AG04449 (cell line): ENCODE measurements around the gene TSPAN11.
"Not testable (repeated sequence)": the region's sequence is repeated elsewhere in the genome, so short reads cannot be mapped to it uniquely, and the experiment has no call there.

ENCODE experiments used
- CTCF ChIA-PET: fragments of 350-600 bp; formaldehyde crosslinking; extraction: SDS; loops from one replicate; lab custom pipeline; 2021; ENCODE audit warnings: antibody characterized with exemption; lab: Yijun Ruan, JAX
- POLR2A ChIA-PET: fragments of 400-600, 350-600 bp; formaldehyde crosslinking; extraction: SDS; loops from one replicate; lab custom pipeline; 2020; ENCODE audit warnings: antibody characterized with exemption, inconsistent platforms; lab: Yijun Ruan, JAX
- DNase-seq: peaks from one replicate; pipeline ENCODE4 v3.0.0-alpha.2; 2010; ENCODE audit warnings: low read depth, low spot score
- H3K4me3 ChIP-seq: 2 replicates; pipeline ENCODE4 v1.5.1; 2011; ENCODE audit warnings: low read depth, mild to moderate bottlenecking, control low read depth, low read length
- CTCF ChIP-seq: IDR thresholded peaks from one replicate; pipeline ENCODE4 v1.5.1; 2011; ENCODE audit warnings: mild to moderate bottlenecking, moderate library complexity, low read length, control low read depth, inconsistent platforms; ENCODE audit not compliant: insufficient read depth; ENCODE audit errors: missing control alignments

TSPAN11 gene

GRCh38 chr12:31011336-31011735 lies 84.8 kb downstream of the TSPAN11 start:
- CTCF ChIA-PET: interaction anchor here (0.7 to 2.3 kb wide), 4 partner anchors 9 to 164 kb away, joined by 3 to 8 read pairs (median 4); no protein-coding TSS in a partner anchor
- no peak for DNase-seq
- POLR2A ChIA-PET: no interaction called here
- no peak overlapping the region for H3K4me3 ChIP-seq
- TF ChIP-seq CTCF: no peak

GRCh38 chr12:31011746-31012566 lies 85.4 kb downstream of the TSPAN11 start:
- DNase-seq: no peak
- TF ChIP-seq CTCF: peak; percentile 27
- POLR2A ChIA-PET: no interaction called here
- CTCF ChIA-PET: interaction anchor here (0.7 to 2.3 kb wide), 4 partner anchors 10 to 164 kb away, joined by 3 to 8 read pairs (median 4); no protein-coding TSS in a partner anchor
- no peak overlapping the region for H3K4me3 ChIP-seq

- CTCF ChIA-PET: interaction anchor here (0.8 to 2.3 kb wide), 2 partner anchors 10 to 12 kb away, joined by 3 to 8 read pairs; no protein-coding TSS in a partner anchor
- POLR2A ChIA-PET, H3K4me3 ChIP-seq, DNase-seq: not testable (repeated sequence)
Measured at GRCh38 chr12:31012567-31012891, 86.0 kb downstream of the TSPAN11 start.

GRCh38 chr12:31015215-31015614 lies 88.7 kb downstream of the TSPAN11 start:
- no peak overlapping the region for H3K4me3 ChIP-seq
- CTCF ChIA-PET: no interaction called here
- no peak for TF ChIP-seq CTCF
- POLR2A ChIA-PET: no interaction called here
- no peak for DNase-seq

- CTCF ChIA-PET: no interaction called here
- no peak overlapping the region for H3K4me3 ChIP-seq
- no peak for TF ChIP-seq CTCF
- no peak for DNase-seq
- POLR2A ChIA-PET: no interaction called here
Measured at GRCh38 chr12:31016057-31016456, 89.5 kb downstream of the TSPAN11 start.

- ChIA-PET CTCF (no interaction called here), POLR2A (no interaction called here)
- H3K4me3 ChIP-seq: no peak overlapping the region
- DNase-seq: no peak
- no peak for TF ChIP-seq CTCF
Measured at GRCh38 chr12:31017535-31017934, 91.0 kb downstream of the TSPAN11 start.
